ENCODE measurements around the gene CTSE.

GRCh38 chr1:205977402-205978014 is 46.2 kb downstream of the CTSE start:
- peak in 6 of 7 experiments; percentile 11 to 96 (median 92) for TF ChIP-seq CTCF (IDR thresholded peaks at IDR 0.05)
- no peak for TF ChIP-seq EP300 (IDR thresholded peaks at IDR 0.05)
- no peak for TF ChIP-seq POLR2A (IDR thresholded peaks at IDR 0.05)

Data from stomach (tissue), 4 donors.